ENCODE measurements around the gene DNAH14. TPM values are rescaled to one million over a fixed set of nuclear protein-coding genes. Genes with fewer than 3 reads are reported as not detected.
"Not testable (repeated sequence)": the region's sequence is repeated elsewhere in the genome, so short reads cannot be mapped to it uniquely, and the experiment has no call there.

The DNAH14 gene
- total RNA-seq, 1 experiment from 2014 or later, result 47.0 TPM

GRCh38 chr1:225201447-225201846, 272.0 kb downstream of the DNAH14 start:
- ATAC-seq (no peak), DNase-seq (ENCODE audit: low read depth, low spot score) (no peak)
- in situ Hi-C loops (cut with HindIII; ENCODE audit: low pct_unique_long_range_greater_than_20kb, low sequenced_read_pairs) (no loop called here), intact Hi-C loops (cut with micrococcal nuclease; ENCODE audit: unreplicated experiment) (no loop called here)
- TF ChIP-seq SIN3A (IDR thresholded peaks at IDR 0.05; ENCODE audit: borderline replicate concordance, insufficient read depth, low read depth, low read length) (no peak), POLR2AphosphoS5 (IDR thresholded peaks at IDR 0.05; ENCODE audit: low read depth, low read length) (no peak), CTCF (IDR thresholded peaks at IDR 0.05) (no peak), TCF7L2 (IDR thresholded peaks at IDR 0.05; ENCODE audit: low read depth, low read length) (no peak)
- ChIA-PET POLR2A (no interaction called here), CTCF (no interaction called here)
- H3K4me1 ChIP-seq (ENCODE audit: control insufficient read depth, insufficient read depth, low read length), result no peaks in the 10 kb centered on the region
- H3K9me3 ChIP-seq (ENCODE audit: control insufficient read depth, insufficient read depth, low read depth, low read length), result no peaks in the 10 kb centered on the region
- H3K36me3 ChIP-seq (ENCODE audit: control insufficient read depth, insufficient read depth, low read length), result no peaks in the 10 kb centered on the region
- H3K4me3 ChIP-seq (ENCODE audit: low read depth in 2 of 2, low read length in 2 of 2), result no peak overlapping the region
- H3K27me3 ChIP-seq (ENCODE audit: control insufficient read depth, insufficient read depth, low read length), result no peaks in the 10 kb centered on the region
- H3K27ac ChIP-seq (ENCODE audit: low read length), result no peak overlapping the region
- no TSS peak for BruUV-seq (replicated peaks)

GRCh38 chr1:225207791-225208190, 278.3 kb downstream of the DNAH14 start:
- ChIA-PET POLR2A (no interaction called here), CTCF (no interaction called here)
- ATAC-seq (no peak), DNase-seq (ENCODE audit: low read depth, low spot score) (no peak)
- Histone ChIP-seq H3K27me3 (ENCODE audit: control insufficient read depth, insufficient read depth, low read length) (no peaks in the 10 kb centered on the region), H3K27ac (ENCODE audit: low read length) (no peak overlapping the region), H3K4me1 (ENCODE audit: control insufficient read depth, insufficient read depth, low read length) (no peaks in the 10 kb centered on the region), H3K9me3 (ENCODE audit: control insufficient read depth, insufficient read depth, low read depth, low read length) (peaks cover 4% of the 10 kb centered on the region; the same call in 1 of the 2 replicates), H3K4me3 (ENCODE audit: low read depth in 2 of 2, low read length in 2 of 2) (no peak overlapping the region), H3K36me3 (ENCODE audit: control insufficient read depth, insufficient read depth, low read length) (no peaks in the 10 kb centered on the region)
- intact Hi-C loops (cut with micrococcal nuclease; ENCODE audit: unreplicated experiment) (no loop called here), in situ Hi-C loops (cut with HindIII; ENCODE audit: low pct_unique_long_range_greater_than_20kb, low sequenced_read_pairs) (no loop called here)
- BruUV-seq (replicated peaks), result no TSS peak
- TF ChIP-seq SIN3A (IDR thresholded peaks at IDR 0.05; ENCODE audit: borderline replicate concordance, insufficient read depth, low read depth, low read length), result no peak
- no peak for TF ChIP-seq REST (IDR thresholded peaks at IDR 0.05; ENCODE audit: insufficient read depth in 1 of 2, low read depth in 2 of 2, low read length in 1 of 2)
- TF ChIP-seq TCF7L2 (IDR thresholded peaks at IDR 0.05; ENCODE audit: low read depth, low read length), result no peak

GRCh38 chr1:225209153-225209552, 279.7 kb downstream of the DNAH14 start:
- Histone ChIP-seq H3K4me1 (ENCODE audit: control insufficient read depth, insufficient read depth, low read length) (no peaks in the 10 kb centered on the region), H3K27me3 (ENCODE audit: control insufficient read depth, insufficient read depth, low read length) (no peaks in the 10 kb centered on the region), H3K4me3 (ENCODE audit: low read depth in 2 of 2, low read length in 2 of 2) (no peak overlapping the region), H3K9me3 (ENCODE audit: control insufficient read depth, insufficient read depth, low read depth, low read length) (peaks cover 4% of the 10 kb centered on the region; the same call in 1 of the 2 replicates), H3K36me3 (ENCODE audit: control insufficient read depth, insufficient read depth, low read length) (no peaks in the 10 kb centered on the region), H3K27ac (ENCODE audit: low read length) (no peak overlapping the region)
- CTCF ChIA-PET, result no interaction called here
- in situ Hi-C loops (cut with HindIII; ENCODE audit: low pct_unique_long_range_greater_than_20kb, low sequenced_read_pairs) (no loop called here), intact Hi-C loops (cut with micrococcal nuclease; ENCODE audit: unreplicated experiment) (no loop called here)
- TF ChIP-seq CTCF (IDR thresholded peaks at IDR 0.05) (no peak), POLR2AphosphoS5 (IDR thresholded peaks at IDR 0.05; ENCODE audit: low read depth, low read length) (no peak), REST (IDR thresholded peaks at IDR 0.05; ENCODE audit: insufficient read depth in 1 of 2, low read depth in 2 of 2, low read length in 1 of 2) (no peak), SIN3A (IDR thresholded peaks at IDR 0.05; ENCODE audit: borderline replicate concordance, insufficient read depth, low read depth, low read length) (no peak), TCF7L2 (IDR thresholded peaks at IDR 0.05; ENCODE audit: low read depth, low read length) (no peak)
- no peak for DNase-seq (ENCODE audit: low read depth, low spot score)
- POLR2A ChIA-PET, result no interaction called here
- no TSS peak for BruUV-seq (replicated peaks)
- ATAC-seq, result no peak

- H3K9me3 ChIP-seq (ENCODE audit: control insufficient read depth, insufficient read depth, low read depth, low read length); in situ Hi-C loops (cut with HindIII; ENCODE audit: low pct_unique_long_range_greater_than_20kb, low sequenced_read_pairs); H3K36me3 ChIP-seq (ENCODE audit: control insufficient read depth, insufficient read depth, low read length); H3K4me3 ChIP-seq (ENCODE audit: low read depth in 2 of 2, low read length in 2 of 2); H3K27ac ChIP-seq (ENCODE audit: low read length); H3K27me3 ChIP-seq (ENCODE audit: control insufficient read depth, insufficient read depth, low read length); DNase-seq (ENCODE audit: low read depth, low spot score); ATAC-seq; H3K4me1 ChIP-seq (ENCODE audit: control insufficient read depth, insufficient read depth, low read length); POLR2A ChIA-PET; intact Hi-C loops (cut with micrococcal nuclease; ENCODE audit: unreplicated experiment); BruUV-seq (replicated peaks); CTCF ChIA-PET: not testable (repeated sequence)
Measured at GRCh38 chr1:225210180-225210579, 280.7 kb downstream of the DNAH14 start.

All from Panc1 (cell line).